ENCODE measurements around the gene AQP9. TPM values are rescaled to one million over a fixed set of nuclear protein-coding genes. Genes with fewer than 3 reads are reported as not detected.

The AQP9 gene
- total RNA-seq, 1 donor from 2014 or later, result 0.77 TPM

- no peaks in the 10 kb centered on the region for H3K9me3 ChIP-seq (replicated peaks)
- H3K4me1 ChIP-seq, result no peaks in the 10 kb centered on the region
- H3K36me3 ChIP-seq, result no peaks in the 10 kb centered on the region
- peaks cover 12% of the 10 kb centered on the region for H3K27me3 ChIP-seq (ENCODE audit: low read depth)
- intact Hi-C loops (cut with micrococcal nuclease), result no loop called here
- H3K27ac ChIP-seq (replicated peaks), result no peak overlapping the region
- no peak for TF ChIP-seq CTCF (IDR thresholded peaks at IDR 0.05; ENCODE audit: borderline replicate concordance)
- DNase-seq, result no peak
- no peak overlapping the region for H3K4me3 ChIP-seq
These were observed 21.7 kb downstream of the AQP9 start for GRCh38 chr15:58159827-58160386.

GRCh38 chr15:58161436-58161930 lies 23.3 kb downstream of the AQP9 start:
- no peaks in the 10 kb centered on the region for H3K9me3 ChIP-seq (replicated peaks)
- DNase-seq, result no peak
- TF ChIP-seq CTCF (IDR thresholded peaks at IDR 0.05; ENCODE audit: borderline replicate concordance), result no peak
- H3K4me1 ChIP-seq, result peaks cover 8% of the 10 kb centered on the region
- H3K4me3 ChIP-seq, result no peak overlapping the region
- no peaks in the 10 kb centered on the region for H3K36me3 ChIP-seq
- peaks cover 12% of the 10 kb centered on the region for H3K27me3 ChIP-seq (ENCODE audit: low read depth)
- intact Hi-C loops (cut with micrococcal nuclease), result no loop called here
- no peak overlapping the region for H3K27ac ChIP-seq (replicated peaks)

- peaks cover 12% of the 10 kb centered on the region for H3K27me3 ChIP-seq (ENCODE audit: low read depth)
- intact Hi-C loops (cut with micrococcal nuclease), result no loop called here
- no peak overlapping the region for H3K4me3 ChIP-seq
- no peaks in the 10 kb centered on the region for H3K36me3 ChIP-seq
- peaks cover 8% of the 10 kb centered on the region for H3K4me1 ChIP-seq
- H3K9me3 ChIP-seq (replicated peaks), result no peaks in the 10 kb centered on the region
- no peak overlapping the region for H3K27ac ChIP-seq (replicated peaks)
- TF ChIP-seq CTCF (IDR thresholded peaks at IDR 0.05; ENCODE audit: borderline replicate concordance), result no peak
- DNase-seq, result no peak
These were observed 25.8 kb downstream of the AQP9 start for GRCh38 chr15:58163985-58164384.

DNA sequence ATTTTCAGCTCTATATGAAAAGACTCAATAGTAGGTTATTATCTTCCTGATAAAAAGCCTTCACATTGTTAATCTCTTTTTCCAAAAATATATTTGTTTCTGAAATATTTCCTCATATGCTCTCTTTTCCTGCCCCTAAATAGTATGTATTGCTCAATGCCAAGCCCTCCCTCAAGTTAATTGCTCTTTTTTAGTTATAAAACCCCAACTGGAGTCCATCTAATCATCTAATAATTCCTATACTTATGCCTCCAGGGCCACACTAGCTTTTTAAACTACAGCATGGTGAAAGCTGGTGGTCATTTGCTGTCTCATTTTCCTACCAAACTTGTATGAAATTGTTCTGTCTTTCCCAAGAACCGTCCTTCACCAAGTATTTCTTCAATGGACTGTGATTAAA lies 26.7 kb downstream of the AQP9 start:
- no peak for DNase-seq
- no peak overlapping the region for H3K4me3 ChIP-seq
- H3K4me1 ChIP-seq, result peaks cover 9% of the 10 kb centered on the region
- no peak for TF ChIP-seq CTCF (IDR thresholded peaks at IDR 0.05; ENCODE audit: borderline replicate concordance)
- no peaks in the 10 kb centered on the region for H3K36me3 ChIP-seq
- no peak overlapping the region for H3K27ac ChIP-seq (replicated peaks)
- intact Hi-C loops (cut with micrococcal nuclease), result no loop called here
- peaks cover 12% of the 10 kb centered on the region for H3K27me3 ChIP-seq (ENCODE audit: low read depth)
- no peaks in the 10 kb centered on the region for H3K9me3 ChIP-seq (replicated peaks)

DNA sequence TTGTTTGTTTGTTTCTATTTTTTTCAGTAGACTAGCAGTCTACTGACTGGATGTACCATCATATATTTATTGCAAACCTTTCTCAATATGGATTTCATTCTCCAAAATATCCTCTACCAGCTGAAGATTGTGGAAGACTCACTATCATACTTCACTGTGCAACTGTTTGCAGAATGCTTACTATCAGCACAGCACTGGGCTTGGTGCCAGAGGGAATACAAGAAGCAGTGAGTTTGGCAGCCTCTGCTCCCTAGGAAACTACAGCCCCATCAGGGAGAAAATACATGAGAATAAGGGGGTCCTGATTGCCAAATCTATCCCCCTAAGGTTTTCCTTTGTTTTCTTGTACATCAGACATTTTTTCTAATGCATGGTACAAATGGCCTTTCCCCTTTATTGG lies 27.5 kb downstream of the AQP9 start:
- Histone ChIP-seq H3K36me3 (no peaks in the 10 kb centered on the region), H3K9me3 (replicated peaks) (no peaks in the 10 kb centered on the region), H3K4me3 (no peak overlapping the region), H3K27me3 (ENCODE audit: low read depth) (peaks cover 5% of the 10 kb centered on the region), H3K4me1 (peaks cover 12% of the 10 kb centered on the region), H3K27ac (replicated peaks) (no peak overlapping the region)
- intact Hi-C loops (cut with micrococcal nuclease), result no loop called here
- no peak for TF ChIP-seq CTCF (IDR thresholded peaks at IDR 0.05; ENCODE audit: borderline replicate concordance)
- DNase-seq, result peak; percentile 52
